Activated naive CD4-positive, alpha-beta T cell treated with Interleukin-2 at 50 U/mL for 16 hours (primary cell): ENCODE results near the gene STEAP3.

Experiments used
- DNase-seq: peaks from one replicate; pipeline ENCODE4 v3.0.0-alpha.2; 2020

The STEAP3 gene, protein sequence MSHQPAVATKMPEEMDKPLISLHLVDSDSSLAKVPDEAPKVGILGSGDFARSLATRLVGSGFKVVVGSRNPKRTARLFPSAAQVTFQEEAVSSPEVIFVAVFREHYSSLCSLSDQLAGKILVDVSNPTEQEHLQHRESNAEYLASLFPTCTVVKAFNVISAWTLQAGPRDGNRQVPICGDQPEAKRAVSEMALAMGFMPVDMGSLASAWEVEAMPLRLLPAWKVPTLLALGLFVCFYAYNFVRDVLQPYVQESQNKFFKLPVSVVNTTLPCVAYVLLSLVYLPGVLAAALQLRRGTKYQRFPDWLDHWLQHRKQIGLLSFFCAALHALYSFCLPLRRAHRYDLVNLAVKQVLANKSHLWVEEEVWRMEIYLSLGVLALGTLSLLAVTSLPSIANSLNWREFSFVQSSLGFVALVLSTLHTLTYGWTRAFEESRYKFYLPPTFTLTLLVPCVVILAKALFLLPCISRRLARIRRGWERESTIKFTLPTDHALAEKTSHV

DNA sequence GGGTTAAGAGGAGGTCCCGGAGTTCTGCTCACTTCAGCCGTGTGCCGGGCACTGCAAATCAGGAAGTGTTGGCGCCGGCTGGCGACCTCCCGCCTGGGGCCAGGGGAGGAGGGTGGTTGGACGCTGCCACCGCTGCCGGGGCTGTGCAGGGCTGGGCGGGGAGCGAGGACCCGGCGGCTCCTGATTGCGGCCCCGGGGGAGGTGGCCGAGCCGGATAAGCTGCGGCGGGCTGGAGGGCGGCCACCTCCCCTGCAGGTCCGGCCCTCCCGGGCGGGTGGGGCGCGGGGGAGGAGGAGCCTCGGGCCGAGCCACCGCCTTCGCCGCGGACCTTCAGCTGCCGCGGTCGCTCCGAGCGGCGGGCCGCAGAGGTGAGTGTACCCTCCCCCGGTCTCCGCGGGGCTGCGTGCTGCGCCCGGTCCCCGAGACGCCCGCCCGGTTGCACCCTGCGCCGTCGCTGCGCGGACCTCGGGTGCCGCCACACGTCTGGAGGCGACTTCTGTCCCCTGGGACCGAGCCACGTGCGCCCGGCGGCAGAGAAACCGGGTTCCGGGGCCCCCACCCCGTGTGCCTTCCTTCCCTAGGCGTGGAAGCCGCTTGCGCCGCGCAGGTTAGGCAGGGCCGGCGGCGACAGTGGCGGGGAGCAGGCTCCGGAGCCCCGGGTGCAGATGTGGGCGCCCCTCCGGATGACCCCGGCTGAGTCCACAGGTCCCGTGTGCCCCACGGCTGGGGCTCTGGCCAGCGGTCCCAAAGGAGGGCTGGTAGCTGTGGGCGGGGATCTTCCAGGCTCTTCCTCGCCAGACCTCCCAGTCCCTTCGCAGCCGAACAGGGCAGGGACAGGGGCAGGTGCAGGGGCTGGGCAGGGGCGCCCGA, at the start of gene STEAP3:
Gene STEAP3 (plus strand): TSS at position 314 of the 870 bp plus-strand sequence. CDS start 7,179 bp downstream, outside the sequence.
- DNase-seq: no peak

DNA sequence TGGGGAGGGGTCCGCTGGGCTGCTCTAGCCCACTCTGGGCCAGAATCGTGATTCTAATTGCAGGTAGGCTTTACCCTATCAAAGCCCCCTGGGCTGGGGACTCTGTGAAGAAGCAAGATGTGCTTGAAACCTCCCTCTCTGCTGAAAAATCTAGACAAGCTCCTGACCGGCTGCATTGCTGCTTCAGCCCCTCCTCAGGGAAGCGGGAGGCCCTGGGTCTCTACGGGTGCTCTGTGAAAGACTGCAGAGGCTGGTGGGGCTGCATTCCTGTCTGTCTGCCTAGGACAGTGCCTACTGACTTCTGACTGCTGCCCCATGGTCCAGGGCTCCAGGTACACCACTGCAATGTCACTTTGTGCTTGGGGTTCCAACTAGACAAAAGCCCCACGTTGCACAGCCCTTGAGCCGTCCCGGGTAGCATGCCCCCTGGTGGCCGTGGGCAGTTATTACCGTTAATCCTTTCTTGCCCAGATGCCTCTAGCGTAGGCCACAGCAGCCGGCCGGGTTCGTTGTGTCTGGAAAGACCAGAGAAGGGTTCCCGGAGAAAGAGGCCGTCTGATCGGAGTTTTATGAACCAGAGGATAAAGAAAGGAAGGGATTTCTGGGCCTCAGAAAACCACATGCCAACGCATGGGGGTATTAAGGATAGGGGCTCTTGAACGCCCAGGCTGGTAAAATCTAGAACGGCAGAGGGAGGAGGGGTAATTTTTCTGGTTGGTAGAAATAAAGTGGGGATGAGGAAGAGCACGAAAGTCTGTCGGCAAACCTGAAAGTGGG, 49.2 kb upstream of the STEAP3 start:
- DNase-seq: peak; percentile 51

DNA sequence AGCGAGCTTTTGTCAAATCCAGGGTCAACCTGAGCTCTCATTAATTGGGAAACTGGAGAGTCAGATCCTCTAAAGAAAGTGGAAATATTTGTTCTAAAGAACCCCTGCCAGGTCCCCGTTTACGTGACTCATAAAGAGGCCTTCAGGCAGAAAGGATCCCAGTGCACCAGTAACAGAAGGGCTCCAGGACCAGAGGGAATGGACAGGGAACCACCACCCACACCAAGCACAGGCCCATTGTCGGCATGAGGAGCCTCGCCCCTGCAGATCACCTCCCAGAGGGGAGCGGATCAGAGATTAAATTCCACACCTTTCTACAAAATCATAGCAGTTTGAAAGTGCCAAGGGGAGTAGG, 48.7 kb upstream of the STEAP3 start:
- no peak for DNase-seq

DNA sequence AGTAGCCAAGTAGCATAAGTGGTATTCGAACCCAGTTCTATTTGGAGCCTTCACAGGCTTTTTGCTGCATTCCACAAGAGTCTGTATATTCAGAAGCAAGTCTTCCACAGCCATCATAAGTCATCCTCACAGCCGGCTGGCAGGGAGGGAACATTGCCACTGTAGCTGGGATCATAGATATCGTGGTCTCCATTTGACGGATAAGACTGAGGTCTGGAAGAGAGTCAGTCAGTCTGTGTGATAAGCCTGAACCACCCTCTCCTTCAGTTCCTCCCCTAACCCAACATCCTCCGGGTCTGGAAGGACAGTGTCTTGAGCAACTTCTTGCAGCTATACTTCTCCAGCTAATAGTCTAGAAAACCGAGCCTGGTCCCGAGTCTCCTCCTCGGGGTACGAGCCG, 48.1 kb upstream of the STEAP3 start:
- no peak for DNase-seq

DNA sequence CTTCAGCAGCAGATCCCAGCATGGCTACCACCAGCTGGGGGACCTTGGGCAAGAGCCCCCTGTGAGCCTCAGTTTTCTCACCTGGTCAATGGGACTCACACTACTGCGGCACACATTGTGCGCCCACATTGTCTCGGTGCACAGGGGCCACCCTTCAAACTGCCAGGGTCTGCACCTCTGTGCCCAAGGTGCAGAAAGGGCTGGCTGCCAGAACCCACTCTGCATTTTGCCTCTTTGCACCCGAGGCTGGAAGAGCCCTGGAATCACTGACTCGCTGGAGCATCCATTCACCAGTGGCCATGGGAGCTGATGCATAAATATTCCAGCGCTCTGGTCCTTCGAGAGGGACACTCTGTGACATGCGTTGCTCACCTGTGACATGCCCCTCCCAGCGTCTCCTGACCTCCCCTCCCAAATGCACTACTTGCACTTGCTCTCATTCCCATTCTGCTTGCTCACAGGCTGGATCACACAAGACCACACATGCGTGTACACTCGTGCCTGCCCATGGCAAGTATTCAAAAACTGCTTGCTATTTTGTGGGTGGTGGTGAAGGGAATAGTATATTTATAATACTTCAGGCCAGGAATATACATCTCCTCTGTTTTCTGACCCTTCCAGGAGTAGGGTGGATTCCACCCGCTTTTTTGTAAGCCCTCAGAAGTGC, 46.3 kb upstream of the STEAP3 start:
- DNase-seq: no peak

DNA sequence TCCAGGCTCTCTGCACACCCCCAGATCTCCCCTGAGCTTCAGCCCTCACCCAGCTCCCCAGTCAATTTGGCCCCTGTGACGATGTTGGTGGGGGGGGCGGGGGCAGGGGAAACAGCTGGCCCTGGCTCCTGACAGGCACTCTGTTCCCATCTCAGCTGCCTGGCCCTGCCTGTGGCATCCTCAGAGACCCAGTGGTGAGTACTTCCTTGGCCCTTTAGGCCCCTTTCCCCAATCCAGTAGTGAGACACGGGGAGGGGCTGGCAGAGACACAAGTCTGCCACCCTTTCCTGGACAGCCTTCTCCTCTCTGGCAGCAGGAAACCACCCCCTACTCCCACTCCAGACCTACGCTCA, 45.8 kb upstream of the STEAP3 start:
- DNase-seq: no peak

DNA sequence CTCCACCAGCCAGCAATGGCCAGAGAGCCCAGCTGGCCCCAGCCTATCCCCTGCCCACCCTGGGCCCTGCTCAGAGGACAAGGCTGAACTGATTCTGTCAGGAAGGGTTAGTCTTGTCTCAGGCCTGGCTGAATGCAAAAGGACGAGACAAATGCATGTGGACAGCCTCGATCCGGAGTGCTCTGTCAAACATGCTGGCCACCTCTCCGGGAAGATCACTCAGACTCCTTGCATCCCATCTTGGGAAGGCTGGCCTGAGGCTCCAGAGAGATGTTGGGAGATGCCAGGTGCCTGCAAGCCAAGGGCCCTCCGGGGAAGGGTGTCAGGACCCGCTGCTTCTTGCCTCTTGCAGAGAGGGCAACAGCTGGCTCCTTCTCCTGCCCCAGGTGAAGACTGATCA, 44.9 kb upstream of the STEAP3 start:
- DNase-seq: no peak

DNA sequence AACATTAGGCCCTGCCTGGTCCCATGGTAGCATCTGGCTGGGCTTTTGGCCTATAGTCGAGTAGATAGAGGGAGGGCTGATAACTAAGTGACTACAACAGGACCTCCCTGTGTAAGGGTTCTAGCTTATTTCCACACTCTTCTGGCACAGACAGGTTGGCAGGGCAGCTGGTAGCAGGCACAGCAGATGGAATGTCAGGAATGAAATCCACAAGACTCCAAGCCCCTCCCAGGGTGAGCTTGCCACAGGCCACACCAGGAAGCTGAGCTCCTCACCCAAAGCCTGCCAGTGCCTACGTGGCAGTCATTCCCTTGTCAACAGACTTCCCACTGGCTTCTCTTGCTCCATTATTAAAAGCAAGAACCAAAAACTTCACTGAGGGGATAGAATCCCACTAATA, 44.4 kb upstream of the STEAP3 start:
- DNase-seq: no peak

DNA sequence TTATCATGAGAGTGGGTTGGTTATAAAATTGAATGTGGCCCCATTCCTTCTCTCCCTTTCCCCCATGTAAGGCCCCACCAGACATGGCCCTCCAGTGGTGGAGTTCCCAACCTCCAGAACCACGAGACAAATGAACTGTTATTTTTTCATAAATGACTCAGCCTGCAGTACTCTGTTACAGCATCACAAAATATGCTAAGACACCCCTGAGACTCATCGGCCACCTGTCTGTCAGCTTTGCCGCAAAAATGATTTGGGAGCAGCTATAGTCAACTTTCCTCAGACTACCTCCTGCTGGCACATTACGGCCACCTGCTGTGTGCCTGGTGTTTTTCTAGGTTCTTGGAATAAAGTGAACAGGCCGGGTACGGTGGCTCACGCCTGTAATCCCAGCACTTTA, 43.6 kb upstream of the STEAP3 start:
- no peak for DNase-seq

DNA sequence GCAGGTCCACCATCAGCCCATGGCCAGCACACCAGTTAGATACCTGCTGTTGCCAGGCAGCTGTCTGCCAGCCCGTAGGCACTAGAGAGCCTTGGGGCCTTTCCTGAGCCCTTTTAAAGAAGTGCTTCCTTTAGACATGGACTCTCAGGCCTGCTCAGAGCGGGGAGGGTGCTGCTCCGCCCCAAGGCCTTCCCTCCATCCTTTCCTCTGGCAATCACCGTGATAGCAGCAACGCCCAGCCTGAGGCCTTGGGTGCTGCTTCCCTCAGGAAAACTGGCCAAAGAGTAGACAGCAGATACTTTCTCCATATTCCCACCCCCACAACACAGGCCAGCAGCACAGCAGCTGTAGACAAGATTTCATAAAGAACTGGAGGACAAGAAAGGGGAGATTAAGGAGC, 42.7 kb upstream of the STEAP3 start:
- DNase-seq: no peak

DNA sequence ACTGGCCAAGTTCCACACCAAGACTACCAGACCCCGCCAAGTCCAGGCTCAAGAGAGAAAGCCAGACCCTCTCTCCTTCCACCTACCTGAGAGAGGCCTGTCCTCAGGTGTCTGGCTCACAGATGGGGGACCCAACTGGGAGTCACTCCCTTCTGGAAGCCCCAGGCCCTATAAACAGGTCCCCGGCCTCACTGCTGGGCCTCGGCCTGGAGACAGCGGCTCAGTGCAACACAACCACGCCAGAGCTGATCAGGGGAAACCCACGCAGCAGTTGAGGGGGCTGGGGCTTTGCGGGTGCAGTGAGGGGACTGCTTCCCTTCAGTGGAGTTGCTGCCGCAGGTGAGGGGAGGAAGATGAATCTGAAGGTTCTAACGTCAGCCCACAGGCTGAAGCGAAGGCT, 42.2 kb upstream of the STEAP3 start:
- DNase-seq: no peak

DNA sequence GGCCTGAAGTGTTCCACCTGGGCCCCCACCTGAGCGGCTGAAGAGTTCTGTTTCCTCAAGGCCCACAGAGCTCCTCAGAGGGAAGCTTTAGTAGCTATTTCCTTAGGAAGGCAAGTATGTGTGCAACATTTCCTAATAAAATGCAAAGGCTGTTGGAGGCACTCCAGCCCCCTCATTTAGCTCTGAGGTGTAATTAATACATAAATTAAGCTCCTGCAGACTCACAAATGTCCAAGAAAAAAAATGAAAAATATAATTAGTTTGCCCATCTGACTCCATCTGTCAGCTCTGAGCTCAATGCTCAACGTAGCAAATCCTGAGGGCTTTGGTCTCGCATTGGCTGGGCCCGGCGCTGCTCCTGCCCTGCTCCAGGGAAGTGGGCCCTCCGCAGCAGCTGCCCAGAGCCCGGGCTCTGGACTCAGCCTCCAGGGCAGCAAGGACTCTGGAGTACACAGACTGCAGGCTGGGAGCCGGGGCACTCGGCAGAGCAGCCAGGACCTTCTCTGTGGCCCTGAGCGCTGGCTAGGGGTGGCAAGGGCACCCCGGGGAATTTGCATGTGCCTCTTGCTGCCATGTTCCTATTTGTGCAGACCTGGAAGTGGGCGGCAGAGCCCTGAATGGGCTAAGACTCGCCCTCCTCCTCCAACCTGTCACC, 41.7 kb upstream of the STEAP3 start:
- DNase-seq: no peak

DNA sequence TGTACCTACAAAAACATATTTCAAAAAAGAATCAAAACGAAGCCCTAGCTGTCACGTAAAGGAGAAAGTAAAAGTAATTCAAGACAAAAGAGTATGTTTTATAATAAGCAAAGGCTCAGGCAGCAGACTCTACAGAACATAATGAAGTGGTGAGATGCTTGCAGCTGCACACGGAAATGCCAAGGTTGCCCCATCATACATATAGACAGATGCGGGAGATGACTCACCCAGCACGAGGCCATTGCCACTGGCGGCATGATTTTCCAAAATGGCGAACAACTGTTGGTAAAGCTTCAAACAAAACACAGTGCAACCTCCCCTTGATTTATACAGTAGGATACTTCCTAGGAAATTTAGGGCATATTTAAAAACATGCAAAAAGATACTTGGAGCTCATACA, 39.1 kb upstream of the STEAP3 start:
- DNase-seq: no peak

DNA sequence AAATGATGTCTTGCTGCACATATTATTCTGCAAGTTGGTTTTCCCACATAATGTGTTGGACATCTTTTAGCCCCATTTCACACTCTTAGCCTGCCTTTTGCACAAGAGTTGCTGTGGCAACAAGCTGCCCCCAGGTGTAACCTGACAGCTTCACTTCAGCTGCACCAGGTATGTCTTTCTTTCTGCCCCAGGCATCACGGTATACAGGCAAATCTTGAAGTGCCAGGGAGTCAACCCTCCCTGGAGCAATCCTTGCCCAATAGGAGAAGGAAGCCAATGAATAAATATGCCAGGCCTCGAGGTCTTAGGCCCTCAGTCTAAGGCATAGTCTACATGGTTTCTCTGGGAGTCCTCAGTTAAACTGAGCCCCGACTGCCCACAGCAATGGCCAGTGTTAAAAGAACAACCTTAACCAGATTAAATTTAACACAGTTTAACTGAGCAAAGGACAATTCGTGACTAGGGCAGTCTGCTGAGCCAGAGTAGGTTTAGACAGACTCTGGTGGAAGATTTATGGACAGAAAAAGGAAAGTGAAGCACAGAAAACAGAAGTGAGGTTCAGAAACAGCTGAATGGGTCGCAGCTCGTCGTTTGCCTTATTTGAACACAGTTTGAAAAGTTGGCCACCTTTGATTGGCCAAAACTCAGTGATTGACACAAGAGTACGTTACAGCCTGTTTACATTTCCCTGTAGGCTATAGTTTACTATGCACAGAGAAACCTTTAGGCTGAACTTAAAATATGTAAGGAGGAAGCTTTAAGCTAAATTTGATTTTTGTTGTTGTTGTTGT, 33.1 kb upstream of the STEAP3 start:
- DNase-seq: no peak

DNA sequence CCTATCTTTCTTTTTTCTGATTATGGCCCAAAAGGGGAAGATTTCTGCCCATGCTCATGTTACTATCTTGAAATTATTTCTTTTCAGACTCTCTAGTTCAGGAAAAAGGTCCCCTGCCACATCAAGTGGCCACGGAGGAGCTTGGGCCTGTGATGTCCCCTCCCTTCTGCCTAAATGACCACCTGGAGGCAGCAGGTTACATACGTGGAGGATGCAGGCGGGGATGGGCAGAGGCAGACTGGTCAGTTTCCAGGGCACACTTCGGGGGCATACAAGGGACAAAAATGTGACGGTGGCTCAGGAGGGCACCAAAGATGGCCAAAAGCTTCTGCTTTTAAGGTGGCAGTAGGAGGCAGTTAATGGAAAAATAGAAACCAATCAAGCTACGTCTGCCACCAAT, 30.7 kb upstream of the STEAP3 start:
- DNase-seq: no peak

DNA sequence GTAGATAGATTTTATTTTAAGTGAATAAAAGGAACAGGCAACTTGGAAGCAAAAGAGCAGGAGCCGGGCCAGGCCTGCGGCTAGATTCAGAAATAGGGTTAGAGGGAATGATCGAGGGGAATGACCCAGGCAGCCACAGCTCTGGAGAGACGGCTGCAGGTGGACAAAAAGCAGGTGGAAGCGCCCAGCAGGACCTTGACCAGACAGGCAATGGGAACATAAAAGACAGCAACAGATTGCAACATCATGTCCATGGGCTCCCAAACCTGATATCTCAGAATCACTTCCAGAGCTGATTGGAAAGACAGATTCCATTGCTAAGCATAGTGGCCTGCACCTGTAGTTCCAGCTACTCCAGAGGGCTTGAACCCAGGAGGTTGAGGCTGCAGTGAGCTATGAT, 28.6 kb upstream of the STEAP3 start:
- DNase-seq: no peak

DNA sequence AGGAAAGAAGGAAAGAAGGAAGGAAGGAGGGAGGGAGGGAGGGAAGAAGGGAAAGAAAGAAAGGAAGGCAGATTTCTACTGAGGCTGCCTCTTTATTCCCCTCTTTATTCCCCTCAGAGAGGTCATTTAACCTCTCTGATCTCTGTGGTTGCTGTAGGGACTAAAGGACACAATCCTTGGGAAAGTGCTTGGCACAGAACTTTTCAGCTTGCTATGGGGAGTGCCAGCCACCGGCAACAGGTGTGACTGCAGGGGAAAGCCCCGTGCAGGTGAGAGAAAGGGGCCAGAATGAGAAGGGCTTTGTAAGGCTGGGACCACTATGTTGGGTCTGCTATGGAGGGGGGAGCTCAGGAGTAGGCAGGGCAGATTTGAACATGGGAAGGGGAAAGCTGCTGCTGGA, 27.7 kb upstream of the STEAP3 start:
- DNase-seq: no peak

DNA sequence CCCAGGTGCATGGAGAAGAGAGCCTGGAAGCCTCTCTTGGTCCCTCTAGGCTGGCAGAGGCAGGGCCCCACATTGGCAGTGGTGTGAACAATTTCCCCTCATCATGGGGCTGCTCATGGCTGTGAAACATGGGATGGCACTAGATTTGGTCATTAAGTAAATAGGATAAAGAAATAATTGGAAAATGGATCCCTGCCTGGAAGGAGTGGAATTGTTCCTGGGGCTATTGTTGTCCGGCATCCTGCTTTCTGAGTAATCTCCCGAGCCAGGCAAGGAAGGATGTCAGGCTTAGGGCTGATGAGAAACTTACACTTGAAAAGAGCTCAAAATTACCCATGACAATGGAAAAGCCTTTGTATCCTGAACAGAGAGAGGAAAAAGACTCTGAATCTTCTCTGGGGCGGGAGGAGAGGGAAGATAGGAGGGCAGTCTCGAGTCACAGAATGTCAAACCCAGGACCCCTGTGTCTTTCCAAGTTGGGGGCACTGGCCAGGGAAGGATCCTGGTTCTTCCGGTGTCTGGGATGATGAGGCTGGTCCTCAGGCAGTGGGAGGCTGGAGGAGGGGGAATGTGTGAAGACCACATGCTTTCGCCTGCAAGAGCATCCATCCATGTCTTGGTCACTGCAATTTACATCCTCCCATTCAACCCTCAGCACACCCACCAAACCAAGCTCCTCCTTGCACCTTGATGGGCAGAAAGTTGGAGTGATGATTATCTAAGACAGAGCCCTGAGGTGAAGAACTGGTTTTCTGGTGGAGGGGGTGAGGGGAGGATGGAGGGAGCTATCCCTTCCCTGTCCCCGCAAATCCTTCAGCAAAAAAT, 27.1 kb upstream of the STEAP3 start:
- DNase-seq: no peak

DNA sequence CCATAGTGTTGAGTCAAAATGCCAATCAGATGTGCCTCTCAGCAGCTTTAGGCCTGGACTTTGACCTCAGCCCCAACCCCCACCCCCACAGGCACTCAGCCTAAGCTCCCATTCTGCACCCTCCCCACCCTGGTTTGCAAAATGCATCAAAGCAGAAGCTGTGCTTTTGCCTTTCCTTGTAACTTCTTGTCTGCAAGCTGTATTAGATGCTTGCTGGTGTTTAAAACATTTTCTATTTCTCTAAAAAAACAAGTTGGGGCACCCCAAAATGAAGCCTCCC, 26.6 kb upstream of the STEAP3 start:
- DNase-seq: no peak

DNA sequence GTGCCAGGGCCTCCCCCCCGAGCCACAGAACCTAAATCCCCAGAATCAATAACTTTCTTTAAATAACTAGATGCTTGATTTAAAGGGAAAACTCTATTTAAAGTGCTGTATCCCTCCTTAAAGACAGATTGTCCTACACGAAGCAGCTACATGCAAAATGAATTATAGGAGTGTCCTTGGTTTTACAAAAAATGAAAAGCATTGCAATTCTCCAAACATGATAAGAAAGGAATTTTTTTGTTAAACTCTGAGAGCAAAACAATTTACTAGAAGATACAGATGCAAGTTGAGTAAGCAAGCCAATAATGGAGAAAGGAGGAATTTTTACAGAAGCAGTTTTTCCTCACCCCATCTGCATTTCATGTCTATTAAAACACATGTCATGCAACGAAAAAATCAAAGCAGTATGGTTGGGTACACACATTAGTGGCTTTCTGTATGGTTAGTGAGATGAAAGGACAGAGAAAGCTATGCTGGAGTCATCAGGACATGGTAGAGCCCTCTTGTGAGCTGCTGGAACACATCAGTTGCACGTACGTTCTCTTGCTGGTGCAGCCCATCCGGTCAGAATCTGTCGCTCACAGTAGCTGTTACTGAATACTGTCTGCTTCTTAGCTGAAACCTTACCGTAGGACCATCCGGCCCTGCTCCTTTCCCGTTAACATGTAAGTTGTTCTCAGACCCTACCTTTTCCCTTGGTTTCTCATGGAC, 25.9 kb upstream of the STEAP3 start:
- DNase-seq: no peak
